ENCODE measurements around the gene FAT1.

Gene FAT1

DNA sequence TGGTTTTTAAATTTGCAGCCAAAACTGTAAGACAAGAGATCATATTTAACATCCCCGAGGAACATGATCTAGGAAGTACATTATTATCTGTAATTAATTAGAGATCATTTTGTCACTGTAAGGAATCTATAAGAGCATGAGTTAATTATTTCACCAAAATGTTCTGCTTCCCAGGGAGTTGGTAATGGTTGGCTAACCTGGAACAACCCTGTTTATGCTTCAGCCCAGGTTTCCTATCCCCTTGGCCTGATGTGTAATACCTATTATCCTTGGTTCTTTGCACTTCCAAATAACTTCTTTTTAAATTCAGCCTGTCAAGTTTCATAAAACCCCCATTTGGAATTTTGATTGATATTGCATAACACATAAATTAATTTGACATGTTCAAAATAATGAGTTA is 161.9 kb downstream of the FAT1 start:
- DNase-seq = no peak

DNA sequence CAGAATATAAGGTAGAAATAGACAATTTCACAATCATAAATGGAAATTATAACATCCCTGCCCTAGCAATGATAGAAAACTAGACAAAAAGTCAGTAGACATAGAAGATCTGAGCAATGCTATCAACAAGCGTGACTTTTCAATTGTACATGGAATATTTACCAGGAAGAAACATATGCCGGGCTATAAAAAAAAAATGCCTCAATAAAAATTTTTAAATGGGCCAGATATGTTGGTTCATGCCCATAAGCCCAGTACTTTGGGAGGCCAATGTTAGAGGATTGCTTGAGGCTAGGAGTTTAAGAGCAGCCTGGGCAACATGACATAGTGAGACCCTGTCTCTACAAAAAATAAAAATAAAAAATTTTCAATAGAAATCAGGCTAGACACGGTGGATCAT is 163.0 kb downstream of the FAT1 start:
- no peak for DNase-seq

DNA sequence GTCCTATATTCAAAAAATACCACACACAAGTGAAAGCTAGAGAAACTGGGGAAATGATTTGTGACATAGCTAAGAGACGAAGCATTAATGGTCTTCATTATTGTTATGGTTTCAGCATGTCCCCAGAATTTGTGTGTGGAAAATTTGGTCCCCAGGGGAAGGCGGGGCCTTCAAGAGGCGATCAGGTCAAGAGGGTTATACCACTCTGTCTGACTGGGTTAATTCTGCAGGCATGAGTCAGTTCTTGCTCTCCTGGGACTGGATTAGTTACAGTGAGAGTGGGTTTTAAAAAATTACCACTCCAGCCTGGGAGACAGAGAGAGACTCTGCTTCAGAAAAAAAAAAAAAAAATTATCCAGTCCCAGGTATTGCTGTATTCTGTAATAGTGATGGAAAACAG is 166.2 kb downstream of the FAT1 start:
- DNase-seq = no peak

DNA sequence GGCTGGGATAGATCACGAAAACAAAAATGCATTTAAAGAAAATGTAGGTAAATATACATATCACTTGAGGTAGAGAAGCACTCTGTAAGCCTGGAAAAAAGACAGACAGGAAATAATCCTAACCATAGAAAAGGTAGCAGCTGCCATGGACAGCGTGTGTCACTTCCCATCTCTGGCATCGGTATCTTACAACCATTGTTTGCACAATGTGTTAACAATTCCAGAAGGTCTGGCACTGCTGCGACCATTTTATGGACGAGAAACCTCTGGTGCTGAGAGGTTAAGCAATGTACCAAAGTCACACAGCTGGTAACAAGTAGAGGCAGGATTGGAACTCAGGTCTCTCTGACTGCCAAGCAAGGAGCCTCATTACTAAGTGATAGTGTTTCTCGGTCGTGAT is 166.6 kb downstream of the FAT1 start:
- DNase-seq = no peak

DNA sequence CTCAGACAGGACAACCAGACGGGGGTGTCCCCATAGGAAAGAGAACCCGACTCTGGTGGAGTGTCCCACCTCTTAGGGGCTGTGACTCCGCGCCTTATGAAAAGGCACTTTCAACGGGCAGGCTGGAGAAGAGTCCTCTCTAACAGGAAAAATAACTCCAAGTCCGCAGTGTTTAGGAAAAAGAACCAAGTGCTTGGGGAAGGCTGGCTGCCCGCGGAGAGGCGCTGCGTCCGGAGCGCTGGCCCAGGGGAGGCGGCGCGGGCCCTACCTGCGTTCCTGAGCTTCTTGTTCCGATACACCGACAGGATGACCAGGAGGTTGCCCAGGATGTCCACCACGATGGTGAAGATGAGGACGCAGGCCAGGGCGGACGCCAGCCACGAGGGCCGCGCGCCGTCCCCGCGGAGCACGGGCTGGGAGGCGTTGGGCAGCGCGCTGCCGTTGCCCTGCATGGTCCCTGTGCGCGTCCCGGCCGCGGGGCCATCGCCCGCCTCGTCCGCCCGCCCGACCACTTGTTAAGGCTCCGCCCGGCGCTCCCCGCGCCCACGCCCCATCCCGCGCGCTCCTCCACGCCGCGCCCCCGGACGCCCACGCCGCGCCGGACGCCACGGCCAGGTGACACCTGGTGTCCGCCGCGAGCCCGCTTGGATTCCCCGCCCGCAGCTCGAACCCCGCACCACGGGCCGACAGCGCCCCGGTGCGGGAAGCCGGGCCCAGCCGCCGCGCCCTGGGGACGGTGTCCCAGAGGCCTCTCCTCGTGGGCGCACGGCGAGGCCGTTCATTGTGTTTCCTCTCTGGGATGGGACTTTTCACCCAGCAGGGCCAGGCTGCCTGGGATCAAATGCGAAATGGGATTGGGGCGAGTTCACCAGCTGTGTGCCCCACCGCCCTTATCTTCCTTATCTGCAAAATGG is 168.5 kb downstream of the FAT1 start, which contains the start of gene MTNR1A:
TSS of gene MTNR1A (minus strand) at position 654 of the 914 bp plus-strand sequence. CDS start at position 452, 202 bp downstream.
- DNase-seq = peak in 1 of 14 donors; percentile 59

DNA sequence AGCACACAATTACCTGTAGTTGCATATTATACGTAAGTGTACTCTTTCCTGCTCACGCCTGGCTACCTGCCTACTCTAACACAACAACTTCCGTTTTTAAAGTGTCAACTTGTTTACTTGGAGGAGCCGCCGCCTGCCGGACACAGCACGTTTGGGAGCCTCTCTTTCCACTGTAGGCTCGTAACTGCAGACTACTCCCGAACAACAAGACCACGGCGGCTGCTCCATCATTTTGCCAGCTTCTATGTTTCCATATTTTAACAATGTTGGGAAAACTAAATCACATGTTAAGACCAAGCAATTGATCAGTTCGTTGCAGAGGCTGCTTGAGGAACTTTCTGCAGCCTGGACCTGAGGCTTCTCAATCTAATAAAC is 169.1 kb downstream of the FAT1 start:
- DNase-seq = peak in 1 of 14 donors; percentile 60

DNA sequence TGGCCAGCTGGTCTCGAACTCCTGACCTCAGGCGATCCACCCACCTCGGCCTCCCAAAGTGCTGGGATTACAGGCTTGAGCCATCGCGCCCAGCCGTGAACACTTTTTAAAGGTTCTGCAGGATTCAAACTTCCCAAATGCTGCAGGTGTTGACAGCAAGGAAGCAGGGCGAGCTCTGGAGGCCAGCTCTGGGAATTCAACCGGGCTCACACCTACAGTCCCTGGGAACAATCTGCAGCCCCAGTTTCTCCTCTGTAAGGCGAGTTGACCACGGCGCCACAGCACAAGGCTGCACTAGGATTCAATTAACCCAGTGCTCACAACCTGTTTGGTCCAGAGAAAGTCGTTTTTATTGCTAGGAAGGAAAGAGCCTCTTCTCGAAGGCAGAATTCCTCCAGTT is 169.9 kb downstream of the FAT1 start:
- DNase-seq = no peak

DNA sequence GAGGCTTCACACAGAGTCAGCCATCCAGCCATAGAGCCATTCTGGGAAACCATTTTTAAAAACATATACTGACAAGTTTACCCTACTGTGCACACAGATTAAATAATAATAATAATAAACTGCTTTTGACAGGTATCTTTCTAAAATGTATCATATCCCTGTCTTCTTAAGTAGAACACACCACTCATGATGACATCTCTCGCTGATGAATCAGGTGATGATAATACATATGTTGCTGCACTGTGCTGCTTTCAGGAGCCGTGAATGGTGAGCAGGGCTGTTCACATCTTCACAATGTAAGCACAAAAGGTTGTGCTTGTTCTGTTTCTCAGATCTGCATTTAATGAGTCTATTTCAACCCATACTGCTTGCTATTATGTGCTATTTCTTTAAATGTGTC is 171.8 kb downstream of the FAT1 start:
- no peak for DNase-seq

DNA sequence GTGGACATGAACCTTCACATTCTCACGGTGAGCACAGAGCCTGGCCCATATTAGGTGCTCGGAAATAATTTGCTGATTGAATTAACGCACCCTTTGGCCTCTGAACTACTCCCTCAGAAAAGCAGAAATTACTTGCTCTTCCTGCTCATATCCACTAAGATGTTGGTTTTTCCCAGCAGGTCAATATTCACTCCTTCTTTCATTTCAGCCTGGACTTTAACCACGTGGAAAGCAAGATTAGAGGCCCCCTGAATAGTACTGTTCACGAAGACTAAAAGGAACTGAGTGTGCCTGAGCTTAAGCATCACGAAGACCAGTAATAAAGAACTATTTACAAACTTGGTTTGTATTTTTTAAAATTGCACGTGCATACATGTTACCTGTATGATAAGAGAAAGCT is 178.2 kb downstream of the FAT1 start:
- no peak for DNase-seq

DNA sequence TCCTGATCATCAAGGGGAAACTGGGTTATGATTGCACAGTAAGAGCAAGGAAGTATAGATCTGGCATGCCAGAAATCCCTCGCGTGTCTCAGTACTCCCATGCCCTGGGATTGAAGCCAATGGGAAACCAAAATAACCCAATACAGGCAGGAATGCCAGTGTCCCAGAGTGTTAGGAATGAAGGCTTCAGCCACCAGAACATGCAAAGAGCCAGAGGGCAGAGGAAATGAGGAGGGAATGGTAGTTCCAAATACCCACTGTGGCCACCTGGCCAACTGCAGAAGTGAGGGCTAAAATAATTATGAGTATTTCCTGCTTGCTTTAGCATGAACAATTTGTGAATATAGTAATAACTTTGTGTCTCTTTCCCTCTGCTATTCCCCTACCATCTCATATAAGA is 180.4 kb downstream of the FAT1 start:
- peak in 1 of 14 donors; percentile 87 for DNase-seq

DNA sequence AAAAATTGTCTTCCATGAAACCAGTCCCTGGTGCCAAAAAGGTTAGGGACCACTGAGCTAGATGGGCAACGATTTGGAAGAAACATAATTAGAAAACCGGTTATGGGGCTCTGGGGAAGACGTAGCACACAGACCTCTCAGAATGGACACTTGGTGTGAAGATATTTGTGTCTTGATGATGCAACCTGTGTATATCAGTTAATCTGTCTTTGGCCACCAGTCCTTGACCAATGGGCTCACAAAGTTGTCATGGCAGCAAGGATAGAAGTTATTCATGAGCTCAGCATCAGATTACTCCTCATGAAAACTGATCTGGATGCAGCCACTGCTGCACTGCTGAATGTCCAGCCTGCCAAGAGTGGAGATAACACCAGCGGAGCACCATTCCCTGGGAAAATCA is 181.9 kb downstream of the FAT1 start:
- no peak for DNase-seq

DNA sequence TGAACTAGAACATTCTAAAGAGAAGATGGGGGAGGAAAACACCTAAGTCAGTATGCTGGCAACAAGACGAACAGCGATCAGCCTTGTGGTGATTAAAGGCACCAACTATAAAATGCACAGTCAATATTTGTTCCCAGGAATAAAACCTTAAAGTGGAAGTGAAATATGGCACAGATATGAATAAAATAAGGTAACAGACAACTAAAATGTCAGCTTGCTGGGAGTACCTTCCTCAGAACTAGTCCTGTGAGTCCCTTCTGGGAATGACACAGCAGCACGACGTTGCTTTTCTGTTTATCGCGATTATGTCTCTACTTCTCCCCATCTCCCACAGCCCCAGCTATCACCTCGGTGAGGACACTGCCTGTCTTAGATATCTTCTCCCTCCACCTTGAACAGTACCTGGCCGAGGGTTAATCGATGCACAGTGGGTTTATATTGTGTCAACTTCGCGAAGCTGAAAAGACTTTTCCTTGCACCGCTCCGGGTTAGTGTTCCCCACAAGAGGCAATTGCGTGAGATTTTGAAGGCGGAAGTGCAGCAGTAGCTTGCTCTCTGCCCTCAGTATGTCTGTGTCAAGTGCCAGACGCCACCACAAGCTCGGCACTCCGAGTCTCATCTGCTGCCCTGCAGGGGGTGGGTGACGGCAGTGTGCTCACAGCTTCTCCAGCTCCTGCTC is 185.7 kb downstream of the FAT1 start:
- peak in 1 of 14 donors; percentile 44 for DNase-seq
